Amygdala (tissue), 56 donors: Measurements from ENCODE around the gene CSNK1G1.

Source experiments
- DNase-seq, 56 donors: peaks; one replicate each; lab custom pipeline; 2025; lab: John Stamatoyannopoulos, UW

The CSNK1G1 gene

GRCh38 chr15:64158363-64159134 lies 197.4 kb downstream of the CSNK1G1 start:
- DNase-seq = no peak

- DNase-seq = no peak
Observed at GRCh38 chr15:64157599-64158125, 198.3 kb downstream of the CSNK1G1 start.

- no peak for DNase-seq
Observed at GRCh38 chr15:64156652-64157331, 199.2 kb downstream of the CSNK1G1 start.

GRCh38 chr15:64155802-64156651 lies 199.9 kb downstream of the CSNK1G1 start:
- DNase-seq = no peak

- peak; percentile 61 to 96 (median 85) for DNase-seq
Observed at GRCh38 chr15:64153480-64154367, 202.2 kb downstream of the CSNK1G1 start.

GRCh38 chr15:64152507-64153387 lies 203.2 kb downstream of the CSNK1G1 start:
- no peak for DNase-seq

- peak in 1 of 56 donors; percentile 44 for DNase-seq
Observed at GRCh38 chr15:64151727-64152506, 204.1 kb downstream of the CSNK1G1 start, which contains the start of gene SNX22. Gene SNX22 (plus strand): TSS chr15:64151731. CDS start chr15:64151776, 45 bp downstream.

GRCh38 chr15:64149893-64150578 lies 205.9 kb downstream of the CSNK1G1 start:
- peak in 6 of 56 donors; percentile 22 to 43 (median 36) for DNase-seq

- DNase-seq = peak in 3 of 56 donors; percentile 17 to 31 (median 27)
Observed at GRCh38 chr15:64149424-64149823, 206.5 kb downstream of the CSNK1G1 start.

- DNase-seq = no peak
Observed at GRCh38 chr15:64148581-64148980, 207.4 kb downstream of the CSNK1G1 start.

- DNase-seq = no peak
Observed at GRCh38 chr15:64148168-64148567, 207.8 kb downstream of the CSNK1G1 start.

GRCh38 chr15:64146885-64147681 lies 208.9 kb downstream of the CSNK1G1 start:
- peak in 32 of 56 donors; percentile 17 to 68 (median 53) for DNase-seq

- DNase-seq = no peak
Observed at GRCh38 chr15:64146520-64146884, 209.5 kb downstream of the CSNK1G1 start.

GRCh38 chr15:64146041-64146440 lies 209.9 kb downstream of the CSNK1G1 start:
- peak in 2 of 56 donors; percentile 28 to 32 for DNase-seq

GRCh38 chr15:64144565-64145281 lies 211.2 kb downstream of the CSNK1G1 start:
- peak in 22 of 56 donors; percentile 26 to 73 (median 44) for DNase-seq

GRCh38 chr15:64144192-64144564 lies 211.8 kb downstream of the CSNK1G1 start:
- DNase-seq = no peak
